ENCODE data around the gene LYRM1.
"Not testable (repeated sequence)": the region's sequence is repeated elsewhere in the genome, so short reads cannot be mapped to it uniquely, and the experiment has no call there.

LYRM1 gene

GRCh38 chr16:20900299-20901067 is at the start of gene LYRM1, which contains the start of gene DCUN1D3:
Gene LYRM1, plus strand, starts transcription at chr16:20900771. Its CDS starts 14,785 bp downstream, at chr16:20915556.
Gene DCUN1D3, minus strand, starts transcription at chr16:20900358. Its CDS starts 37,820 bp downstream, at chr16:20862538.
- peak; percentile 98 for DNase-seq (ENCODE audit: low spot score)

GRCh38 chr16:20850981-20851380 is 49.6 kb upstream of the LYRM1 start:
- DNase-seq (ENCODE audit: low spot score), result no peak

GRCh38 chr16:20851601-20852000 is 49.0 kb upstream of the LYRM1 start:
- peak; percentile 40 for DNase-seq (ENCODE audit: low spot score)

GRCh38 chr16:20853143-20853542 is 47.4 kb upstream of the LYRM1 start:
- DNase-seq (ENCODE audit: low spot score), result no peak

GRCh38 chr16:20853981-20854620 is 46.5 kb upstream of the LYRM1 start:
- no peak for DNase-seq (ENCODE audit: low spot score)

GRCh38 chr16:20854963-20855362 is 45.6 kb upstream of the LYRM1 start:
- DNase-seq (ENCODE audit: low spot score), result no peak

GRCh38 chr16:20857281-20857680 is 43.3 kb upstream of the LYRM1 start:
- no peak for DNase-seq (ENCODE audit: low spot score)

- no peak for DNase-seq (ENCODE audit: low spot score)
These were observed 41.3 kb upstream of the LYRM1 start for GRCh38 chr16:20859229-20859628.

GRCh38 chr16:20859699-20860098 is 40.9 kb upstream of the LYRM1 start:
- peak; percentile 32 for DNase-seq (ENCODE audit: low spot score)

GRCh38 chr16:20860361-20860760 is 40.2 kb upstream of the LYRM1 start:
- DNase-seq (ENCODE audit: low spot score), result peak; percentile 48

GRCh38 chr16:20860995-20861394 is 39.6 kb upstream of the LYRM1 start:
- not testable (repeated sequence) for DNase-seq (ENCODE audit: low spot score)

GRCh38 chr16:20862162-20862960 is 38.2 kb upstream of the LYRM1 start:
- DNase-seq (ENCODE audit: low spot score), result no peak

- not testable (repeated sequence) for DNase-seq (ENCODE audit: low spot score)
These were observed 36.2 kb upstream of the LYRM1 start for GRCh38 chr16:20864376-20864775.

- DNase-seq (ENCODE audit: low spot score), result no peak
These were observed 35.0 kb upstream of the LYRM1 start for GRCh38 chr16:20865420-20866131.

GRCh38 chr16:20866145-20866772 is 34.3 kb upstream of the LYRM1 start:
- no peak for DNase-seq (ENCODE audit: low spot score)

- no peak for DNase-seq (ENCODE audit: low spot score)
These were observed 33.8 kb upstream of the LYRM1 start for GRCh38 chr16:20866801-20867200.

- DNase-seq (ENCODE audit: low spot score), result no peak
These were observed 33.0 kb upstream of the LYRM1 start for GRCh38 chr16:20867585-20867984.

- peak; percentile 82 for DNase-seq (ENCODE audit: low spot score)
These were observed 31.7 kb upstream of the LYRM1 start for GRCh38 chr16:20868890-20869289.

- no peak for DNase-seq (ENCODE audit: low spot score)
These were observed 30.3 kb upstream of the LYRM1 start for GRCh38 chr16:20870122-20870820.

- DNase-seq (ENCODE audit: low spot score), result no peak
These were observed 29.3 kb upstream of the LYRM1 start for GRCh38 chr16:20871258-20871657.
